Tibial nerve (tissue), 4 donors: Measurements from ENCODE around the gene VPS33B. TPM values are rescaled to one million over a fixed set of nuclear protein-coding genes. Genes with fewer than 3 reads are reported as not detected.

Source experiments
- DNase-seq, 2 donors: peaks; one replicate each; pipeline ENCODE4 v3.0.0-alpha.2; 2019; ENCODE audit warnings: low spot score in 2 of 2
- H3K27ac ChIP-seq, 4 donors: fragments of 200-600 bp; sonication (generic) in 3 of 4; one replicate each; pipeline ENCODE4 v1.5.1; 2017 to 2019; ENCODE audit warnings: mild to moderate bottlenecking in 1 of 4
- H3K27me3 ChIP-seq, 2 donors: fragments of 200-600 bp; sonication (generic) in 1 of 2; one replicate each; pipeline versions ENCODE4 v1.5.1 to v1.6.0; 2017 to 2019
- H3K36me3 ChIP-seq, 3 donors: fragments of 200-600 bp; sonication (generic); one replicate each; pipeline ENCODE4 v1.5.1; 2018 to 2019
- H3K4me1 ChIP-seq, 4 donors: fragments of 200-600 bp; sonication (generic) in 3 of 4; one replicate each; pipeline ENCODE4 v1.5.1; 2017 to 2019
- H3K4me3 ChIP-seq, 4 donors: fragments of 200-600 bp; sonication (generic) in 3 of 4; one replicate each; pipeline ENCODE4 v1.5.1; 2017 to 2019; ENCODE audit warnings: mild to moderate bottlenecking in 1 of 4, moderate library complexity in 1 of 4
- H3K9me3 ChIP-seq, 4 donors: fragments of 200-600 bp; sonication (generic) in 3 of 4; one replicate each; pipeline ENCODE4 v1.5.1; 2017 to 2019
- EP300 ChIP-seq, 2 donors: sonication (generic); formaldehyde crosslinking; IDR thresholded peaks; one replicate each; pipeline ENCODE4 v1.6.1; 2017; ENCODE audit warnings: antibody characterized with exemption in 2 of 2, mild to moderate bottlenecking in 1 of 2
- POLR2A ChIP-seq, 2 donors: fragments of 450-650 bp; IDR thresholded peaks; one replicate each; pipeline ENCODE4 v1.6.1; 2017; ENCODE audit warnings: antibody characterized with exemption in 2 of 2, mild to moderate bottlenecking in 2 of 2, moderate library complexity in 2 of 2
- WGBS, 2 donors: methylation state at CpG; one replicate each; pipeline ENCODE4 v1.1.5; 2018; 5-methylcytosine and 5-hydroxymethylcytosine counted together
- total RNA-seq, 4 donors: library from RNA; depleted of rRNA; stranded (reverse); fragments of >200 nt; gene quantifications; one replicate each; pipeline ENCODE4 v1.1.0, GENCODE V29; 2016
- TF ChIP-seq, protein P1 (sequence below), 5 experiments: fragments of 200-600 bp in 3 of 5; fragments of 450-650 bp in 2 of 5; sonication (generic) in 3 of 5; IDR thresholded peaks; one replicate each; pipeline ENCODE4 v1.5.1; 2016 to 2019; ENCODE audit warnings: antibody characterized with exemption in 5 of 5, mild to moderate bottlenecking in 3 of 5, moderate library complexity in 2 of 5

Gene VPS33B
- total RNA-seq, 4 donors from 2014 or later = 8.7 to 10.9 (median 10.1) TPM

DNA sequence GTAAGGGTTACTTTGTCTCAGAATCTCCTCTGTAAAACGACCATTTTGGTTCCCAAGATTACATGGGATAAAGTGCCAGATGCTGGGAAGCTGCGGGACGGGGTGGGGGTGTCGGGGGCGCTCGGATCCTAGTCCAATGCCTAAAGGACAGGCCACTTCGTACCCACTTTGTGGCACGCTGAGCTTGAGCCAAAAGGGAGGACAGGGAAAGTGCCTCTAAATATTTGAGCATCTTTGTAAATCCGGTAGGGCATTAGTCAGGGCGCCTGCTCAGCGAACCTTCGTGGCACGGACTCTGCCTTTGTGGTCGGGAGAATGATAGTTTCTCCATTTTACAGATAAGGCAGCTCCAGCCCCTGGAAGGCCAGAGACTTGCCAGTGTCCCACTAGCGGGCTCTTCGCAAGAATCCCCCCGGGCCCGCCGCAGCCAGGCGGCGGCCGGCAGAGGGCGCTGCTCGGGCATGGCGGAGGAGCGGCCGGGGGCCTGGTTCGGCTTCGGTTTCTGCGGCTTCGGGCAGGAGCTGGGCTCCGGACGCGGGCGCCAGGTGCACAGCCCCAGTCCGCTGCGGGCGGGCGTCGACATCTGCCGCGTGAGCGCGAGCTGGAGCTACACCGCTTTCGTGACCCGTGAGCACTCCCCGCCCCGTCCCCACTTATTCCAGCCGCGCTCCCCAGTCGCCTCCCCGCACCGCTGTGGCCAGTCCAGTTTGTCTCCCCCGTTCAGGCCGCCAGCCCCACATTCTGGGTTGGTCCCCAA, 65.9 kb downstream of the VPS33B start:
- 8 to 10% methylated on average over 44 of the region's 56 CpGs for WGBS, 2 donors
- H3K27me3 ChIP-seq = no peaks in the 10 kb centered on the region
- H3K36me3 ChIP-seq = peaks cover 0 to 43% (median 5%) of the 10 kb centered on the region in 3 donors
- H3K4me1 ChIP-seq = peaks cover 0 to 56% (median 24%) of the 10 kb centered on the region in 4 donors
- TF ChIP-seq, protein P1, sequence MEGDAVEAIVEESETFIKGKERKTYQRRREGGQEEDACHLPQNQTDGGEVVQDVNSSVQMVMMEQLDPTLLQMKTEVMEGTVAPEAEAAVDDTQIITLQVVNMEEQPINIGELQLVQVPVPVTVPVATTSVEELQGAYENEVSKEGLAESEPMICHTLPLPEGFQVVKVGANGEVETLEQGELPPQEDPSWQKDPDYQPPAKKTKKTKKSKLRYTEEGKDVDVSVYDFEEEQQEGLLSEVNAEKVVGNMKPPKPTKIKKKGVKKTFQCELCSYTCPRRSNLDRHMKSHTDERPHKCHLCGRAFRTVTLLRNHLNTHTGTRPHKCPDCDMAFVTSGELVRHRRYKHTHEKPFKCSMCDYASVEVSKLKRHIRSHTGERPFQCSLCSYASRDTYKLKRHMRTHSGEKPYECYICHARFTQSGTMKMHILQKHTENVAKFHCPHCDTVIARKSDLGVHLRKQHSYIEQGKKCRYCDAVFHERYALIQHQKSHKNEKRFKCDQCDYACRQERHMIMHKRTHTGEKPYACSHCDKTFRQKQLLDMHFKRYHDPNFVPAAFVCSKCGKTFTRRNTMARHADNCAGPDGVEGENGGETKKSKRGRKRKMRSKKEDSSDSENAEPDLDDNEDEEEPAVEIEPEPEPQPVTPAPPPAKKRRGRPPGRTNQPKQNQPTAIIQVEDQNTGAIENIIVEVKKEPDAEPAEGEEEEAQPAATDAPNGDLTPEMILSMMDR (IDR thresholded peaks at IDR 0.05) = peak; percentile 94 to 97 (median 95)
- no peak for TF ChIP-seq EP300 (IDR thresholded peaks at IDR 0.05)
- H3K27ac ChIP-seq = peak overlapping the region; percentile 10 to 82 (median 78)
- no peaks in the 10 kb centered on the region for H3K9me3 ChIP-seq
- peak; percentile 63 to 76 for DNase-seq
- H3K4me3 ChIP-seq = peak overlapping the region; percentile 44 to 71 (median 67)

DNA sequence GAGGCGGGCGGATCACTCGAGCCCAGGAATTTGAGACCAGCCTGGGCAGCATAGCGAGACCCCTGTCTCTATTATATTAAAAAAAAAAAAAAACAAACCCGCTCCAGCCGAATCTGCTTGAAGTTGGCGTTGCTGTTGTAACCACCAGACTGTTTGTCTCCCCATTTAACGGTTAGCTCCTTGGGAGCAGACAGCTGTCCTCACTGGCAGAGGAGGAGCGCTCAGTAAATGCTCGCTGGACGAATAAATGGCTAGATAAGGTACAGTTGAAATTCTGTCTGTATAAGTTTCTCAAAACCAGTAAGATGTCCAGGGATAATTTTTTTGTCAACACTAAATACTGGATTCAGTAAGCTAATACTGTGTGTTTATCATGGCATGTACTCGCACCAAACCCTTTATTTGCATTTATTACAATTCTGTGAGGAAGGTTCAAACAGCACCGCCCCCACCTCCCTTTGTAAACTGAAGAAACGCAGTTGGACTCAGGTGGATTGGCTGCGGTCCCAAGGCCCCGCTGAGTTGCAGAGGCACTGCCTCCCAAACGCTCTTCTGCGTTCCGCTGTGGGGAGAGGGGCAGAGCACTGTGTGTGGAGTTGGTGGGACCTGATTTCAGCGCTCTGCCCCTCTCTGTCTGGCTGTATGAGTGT, 66.6 kb downstream of the VPS33B start:
- no peak for DNase-seq
- H3K4me1 ChIP-seq = peaks cover 0 to 55% (median 24%) of the 10 kb centered on the region in 4 donors
- WGBS, 2 donors = 77 to 78% methylated on average over 19 to 20 of the region's 20 CpGs
- H3K36me3 ChIP-seq = peaks cover 0 to 43% (median 5%) of the 10 kb centered on the region in 3 donors
- H3K4me3 ChIP-seq = peak overlapping the region in 3 of 4 donors; percentile 87 to 95 (median 87)
- H3K27me3 ChIP-seq = no peaks in the 10 kb centered on the region
- no peak for TF ChIP-seq POLR2A (IDR thresholded peaks at IDR 0.05)
- TF ChIP-seq, protein P1 (IDR thresholded peaks at IDR 0.05) = no peak
- TF ChIP-seq EP300 (IDR thresholded peaks at IDR 0.05) = no peak
- peak overlapping the region in 1 of 4 donors; percentile 93 for H3K27ac ChIP-seq
- no peaks in the 10 kb centered on the region for H3K9me3 ChIP-seq

DNA sequence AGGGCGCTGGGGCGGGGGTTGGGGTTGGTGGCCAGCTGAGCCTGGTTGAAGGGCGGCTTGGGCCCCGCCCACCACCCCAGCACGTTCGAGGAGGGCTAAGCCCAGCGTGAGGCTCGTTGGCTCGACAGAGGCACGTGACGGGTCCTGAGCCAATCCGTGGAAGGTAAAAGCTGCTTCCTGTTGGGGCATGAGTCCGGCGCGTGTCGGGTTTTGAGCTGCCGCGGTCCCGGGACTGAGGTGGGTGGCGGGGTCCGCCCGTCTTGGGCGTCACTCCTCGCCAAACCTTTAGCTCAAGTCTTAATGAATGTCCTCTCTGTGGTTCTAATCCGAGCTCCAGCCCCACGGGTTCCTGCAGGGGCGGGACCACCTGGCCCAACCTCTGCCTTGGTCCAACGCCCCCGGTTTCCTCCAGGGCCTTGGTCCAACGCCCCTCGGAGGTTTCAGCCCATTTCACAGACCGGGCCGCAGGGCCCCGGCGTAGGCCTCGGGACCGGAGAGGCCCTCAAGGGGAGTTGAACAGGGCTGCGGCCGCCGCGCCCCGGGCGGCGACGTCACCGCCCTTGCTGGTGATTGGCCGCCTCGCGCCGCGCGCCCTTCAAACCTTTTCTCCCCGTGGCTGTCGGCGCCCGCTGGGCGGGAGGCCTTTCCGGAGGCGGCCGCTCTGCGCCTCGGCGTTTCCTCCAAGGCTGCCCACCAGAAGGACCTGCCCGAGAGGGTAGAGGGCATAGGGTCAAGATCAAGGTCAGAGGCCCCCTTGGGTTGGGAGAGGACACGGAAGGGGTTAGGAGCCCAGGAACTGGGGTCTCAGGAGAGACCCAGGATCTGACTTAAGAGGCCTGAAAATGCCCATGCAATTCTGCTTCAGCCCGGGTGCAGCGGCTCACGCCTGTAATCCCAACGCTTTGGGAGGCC, 67.4 kb downstream of the VPS33B start, which contains the start of gene RCCD1:
Gene RCCD1, plus strand, starts transcription at position 173 of the 912 bp plus-strand sequence. CDS start 1,851 bp downstream, outside the sequence.
- peak; percentile 90 to 92 for DNase-seq
- Histone ChIP-seq H3K4me3 (peak within 1 kb of the TSS; percentile 87 to 95 (median 88)), H3K9me3 (no peaks in the 10 kb centered on the region), H3K27me3 (no peaks in the 10 kb centered on the region), H3K27ac (peak within 1 kb of the TSS; percentile 81 to 96 (median 93)), H3K4me1 (peaks cover 0 to 47% (median 24%) of the 10 kb centered on the region in 4 donors), H3K36me3 (peaks cover 0 to 43% (median 11%) of the 10 kb centered on the region in 3 donors)
- TF ChIP-seq POLR2A (IDR thresholded peaks at IDR 0.05) = peak in 1 of 2 donors; percentile 64
- peak; percentile 31 to 80 for TF ChIP-seq EP300 (IDR thresholded peaks at IDR 0.05)
- TF ChIP-seq, protein P1 (IDR thresholded peaks at IDR 0.05) = peak in 1 of 5 experiments; percentile 38
- WGBS, 2 donors = 3 to 5% methylated on average over 38 to 46 of the region's 69 CpGs

DNA sequence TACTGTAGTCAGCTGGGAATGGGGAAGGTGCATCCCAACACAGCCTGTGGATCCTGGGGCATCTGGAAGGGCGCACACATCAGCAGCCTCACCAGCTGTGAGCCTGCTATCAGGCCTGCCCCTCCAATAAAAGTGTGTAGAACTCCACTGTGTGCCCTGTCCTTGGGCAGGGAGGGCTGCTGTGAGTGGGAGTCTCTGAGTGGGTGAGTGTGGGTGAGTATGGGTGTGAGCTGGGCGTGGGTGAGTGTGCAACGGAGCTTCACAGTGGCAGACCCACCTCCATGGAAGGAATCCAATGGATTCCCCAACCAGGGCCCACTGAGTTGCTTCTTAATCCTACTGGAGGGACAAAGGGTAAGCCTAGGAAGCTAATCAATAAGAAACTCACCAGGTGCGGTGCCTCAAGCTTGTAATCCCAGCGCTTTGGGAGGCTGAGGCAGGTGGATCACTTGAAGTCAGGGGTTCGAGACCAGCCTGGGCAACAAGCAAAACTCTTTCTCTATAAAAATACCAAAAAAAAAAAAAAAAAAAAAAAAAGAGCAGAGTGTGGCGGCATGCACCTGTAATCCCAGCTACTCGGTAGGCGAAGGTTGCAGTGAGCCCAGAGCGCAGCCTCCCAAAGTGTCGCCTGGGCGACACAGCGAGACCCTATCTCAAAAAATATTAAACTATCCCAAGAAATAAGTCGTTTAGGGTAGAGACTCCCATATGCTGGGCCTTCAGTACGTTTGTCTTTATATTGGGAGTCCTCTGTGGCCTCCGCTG, 68.3 kb downstream of the VPS33B start:
- 70 to 71% methylated on average over 16 of the region's 16 CpGs for WGBS, 2 donors

More for the DNA sequence above, 68.3 kb downstream of the VPS33B start:
- Histone ChIP-seq H3K27me3 (no peaks in the 10 kb centered on the region), H3K4me1 (peaks cover 0 to 39% (median 24%) of the 10 kb centered on the region in 4 donors), H3K9me3 (no peaks in the 10 kb centered on the region), H3K4me3 (peak overlapping the region; percentile 87 to 95 (median 88)), H3K27ac (peak overlapping the region; percentile 81 to 96 (median 93)), H3K36me3 (peaks cover 0 to 50% (median 14%) of the 10 kb centered on the region in 3 donors)
- no peak for DNase-seq
- TF ChIP-seq, protein P1 (IDR thresholded peaks at IDR 0.05) = no peak
- no peak for TF ChIP-seq POLR2A (IDR thresholded peaks at IDR 0.05)
- no peak for TF ChIP-seq EP300 (IDR thresholded peaks at IDR 0.05)
